ENCODE measurements around the gene SNTB2.
"Not testable (repeated sequence)": the region's sequence is repeated elsewhere in the genome, so short reads cannot be mapped to it uniquely, and the experiment has no call there.

Gene SNTB2

GRCh38 chr16:69186642-69187445 lies at the start of gene SNTB2:
Gene SNTB2 (plus strand): TSS chr16:69187164. CDS start chr16:69187167, 3 bp downstream.
- DNase-seq (ENCODE audit: low spot score): peak; percentile 78

GRCh38 chr16:69138608-69139007 lies 48.4 kb upstream of the SNTB2 start:
- DNase-seq (ENCODE audit: low spot score): no peak

- DNase-seq (ENCODE audit: low spot score): not testable (repeated sequence)
These were observed 47.5 kb upstream of the SNTB2 start for GRCh38 chr16:69139464-69139863.

GRCh38 chr16:69141014-69141413 lies 46.0 kb upstream of the SNTB2 start:
- no peak for DNase-seq (ENCODE audit: low spot score)

GRCh38 chr16:69141936-69142335 lies 45.0 kb upstream of the SNTB2 start:
- DNase-seq (ENCODE audit: low spot score): no peak

GRCh38 chr16:69143116-69143515 lies 43.8 kb upstream of the SNTB2 start:
- DNase-seq (ENCODE audit: low spot score): no peak

GRCh38 chr16:69145658-69146057 lies 41.3 kb upstream of the SNTB2 start:
- DNase-seq (ENCODE audit: low spot score): no peak

GRCh38 chr16:69149621-69150020 lies 37.3 kb upstream of the SNTB2 start:
- DNase-seq (ENCODE audit: low spot score): not testable (repeated sequence)

GRCh38 chr16:69150146-69150865 lies 36.7 kb upstream of the SNTB2 start:
- DNase-seq (ENCODE audit: low spot score): peak; percentile 72

GRCh38 chr16:69157196-69157595 lies 29.8 kb upstream of the SNTB2 start:
- DNase-seq (ENCODE audit: low spot score): no peak

GRCh38 chr16:69160192-69160591 lies 26.8 kb upstream of the SNTB2 start:
- no peak for DNase-seq (ENCODE audit: low spot score)

GRCh38 chr16:69165584-69165983 lies 21.4 kb upstream of the SNTB2 start:
- no peak for DNase-seq (ENCODE audit: low spot score)

GRCh38 chr16:69166221-69166833 lies 20.6 kb upstream of the SNTB2 start:
- no peak for DNase-seq (ENCODE audit: low spot score)

GRCh38 chr16:69166946-69167930 lies 19.7 kb upstream of the SNTB2 start:
- DNase-seq (ENCODE audit: low spot score): no peak

- no peak for DNase-seq (ENCODE audit: low spot score)
These were observed 17.9 kb upstream of the SNTB2 start for GRCh38 chr16:69169051-69169450.

GRCh38 chr16:69169607-69170352 lies 17.2 kb upstream of the SNTB2 start:
- DNase-seq (ENCODE audit: low spot score): no peak

GRCh38 chr16:69171325-69172084 lies 15.5 kb upstream of the SNTB2 start:
- no peak for DNase-seq (ENCODE audit: low spot score)

GRCh38 chr16:69176033-69176800 lies 10.7 kb upstream of the SNTB2 start:
- no peak for DNase-seq (ENCODE audit: low spot score)

GRCh38 chr16:69179328-69180010 lies 7.5 kb upstream of the SNTB2 start:
- DNase-seq (ENCODE audit: low spot score): no peak

Data from hematopoietic multipotent progenitor cell treated with erythropoietin and hydrocortisone succinate and interleukin-3 and kit ligand, for 17 days (in vitro differentiated cells).